Measurements from ENCODE around the gene ARID5B. TPM values are rescaled to one million over a fixed set of nuclear protein-coding genes. Genes with fewer than 3 reads are reported as not detected.

ARID5B gene
- total RNA-seq, 1 donor from 2014 or later = 22.8 TPM

- TF ChIP-seq CTCF (conservative IDR thresholded peaks at IDR 0.05; ENCODE audit: low read depth, low read length) = no peak
- H3K4me3 ChIP-seq (ENCODE audit: low read depth, low read length) = no peak overlapping the region
- DNase-seq (ENCODE audit: low read depth) = no peak
Measured at GRCh38 chr10:61944410-61945147, 43.1 kb downstream of the ARID5B start.

GRCh38 chr10:61949687-61950086 lies 48.2 kb downstream of the ARID5B start:
- no peak for DNase-seq (ENCODE audit: low read depth)

GRCh38 chr10:61950449-61951143 lies 49.1 kb downstream of the ARID5B start:
- TF ChIP-seq CTCF (conservative IDR thresholded peaks at IDR 0.05; ENCODE audit: low read depth, low read length) = no peak
- no peak for DNase-seq (ENCODE audit: low read depth)
- H3K4me3 ChIP-seq (ENCODE audit: low read depth, low read length) = no peak overlapping the region

More at GRCh38 chr10:61949687-61950086, 48.2 kb downstream of the ARID5B start:
- TF ChIP-seq CTCF (conservative IDR thresholded peaks at IDR 0.05; ENCODE audit: low read depth, low read length) = no peak
- no peak overlapping the region for H3K4me3 ChIP-seq (ENCODE audit: low read depth, low read length)

- no peak overlapping the region for H3K4me3 ChIP-seq (ENCODE audit: low read depth, low read length)
- no peak for TF ChIP-seq CTCF (conservative IDR thresholded peaks at IDR 0.05; ENCODE audit: low read depth, low read length)
- no peak for DNase-seq (ENCODE audit: low read depth)
Measured at GRCh38 chr10:61951144-61951483, 49.6 kb downstream of the ARID5B start.

GRCh38 chr10:61952028-61952674 lies 50.7 kb downstream of the ARID5B start:
- TF ChIP-seq CTCF (conservative IDR thresholded peaks at IDR 0.05; ENCODE audit: low read depth, low read length) = no peak
- DNase-seq (ENCODE audit: low read depth) = no peak
- no peak overlapping the region for H3K4me3 ChIP-seq (ENCODE audit: low read depth, low read length)

GRCh38 chr10:61953183-61953582 lies 51.7 kb downstream of the ARID5B start:
- DNase-seq (ENCODE audit: low read depth) = no peak
- TF ChIP-seq CTCF (conservative IDR thresholded peaks at IDR 0.05; ENCODE audit: low read depth, low read length) = no peak
- no peak overlapping the region for H3K4me3 ChIP-seq (ENCODE audit: low read depth, low read length)
